SK-N-SH treated with all-trans-retinoic acid at 6 μM for 48 hours (cell line): ENCODE data around the gene TM7SF2.

Source experiments
- ARNTL ChIP-seq: fragments of 450-650 bp; formaldehyde crosslinking; IDR thresholded peaks from 2 replicates; pipeline ENCODE4 v1.5.0; 2020; ENCODE audit warnings: low read depth, mild to moderate bottlenecking, moderate library complexity, borderline replicate concordance
- BACH2 ChIP-seq: fragments of 250-450 bp; sonication (Bioruptor Pico); IDR thresholded peaks from 2 replicates; pipeline ENCODE4 v1.9.0; 2021; ENCODE audit warnings: mild to moderate bottlenecking, borderline replicate concordance
- CREB5 ChIP-seq: fragments of 250-450 bp; sonication (Bioruptor Pico); IDR thresholded peaks from 2 replicates; pipeline ENCODE4 v1.5.1; 2020; ENCODE audit warnings: low read depth, mild to moderate bottlenecking, moderate library complexity
- ISL1 ChIP-seq: fragments of 250-450 bp; sonication (Bioruptor Pico); IDR thresholded peaks from 2 replicates; pipeline ENCODE4 v2.1.2; 2022; ENCODE audit warnings: mild to moderate bottlenecking, moderate library complexity
- OSR1 ChIP-seq: fragments of 250-450 bp; sonication (Bioruptor Pico); IDR thresholded peaks from 2 replicates; pipeline ENCODE4 v1.8.0; 2022; ENCODE audit warnings: moderate library complexity, mild to moderate bottlenecking, inconsistent platforms
- RARB ChIP-seq: fragments of 250-450 bp; sonication (Bioruptor Pico); IDR thresholded peaks from 2 replicates; pipeline ENCODE4 v1.8.0; 2021; ENCODE audit warnings: mild to moderate bottlenecking, moderate library complexity
- SNAI2 ChIP-seq: fragments of 250-450 bp; sonication (Bioruptor Pico); IDR thresholded peaks from 2 replicates; pipeline ENCODE4 v1.5.0; 2020; ENCODE audit warnings: mild to moderate bottlenecking, moderate library complexity
- TCF4 ChIP-seq: fragments of 250-450 bp; sonication (Bioruptor Pico); IDR thresholded peaks from 2 replicates; pipeline ENCODE4 v1.8.0; 2021; ENCODE audit warnings: mild to moderate bottlenecking, moderate library complexity, borderline replicate concordance
- ZFP30 ChIP-seq: fragments of 450-650 bp; formaldehyde crosslinking; IDR thresholded peaks from 2 replicates; pipeline ENCODE4 v1.5.0; 2022; ENCODE audit warnings: mild to moderate bottlenecking, moderate library complexity
- ZNF565 ChIP-seq: fragments of 450-650 bp; formaldehyde crosslinking; conservative IDR thresholded peaks from 2 replicates; pipeline ENCODE4 v1.5.0; 2020; ENCODE audit warnings: low read depth, mild to moderate bottlenecking, moderate library complexity
- ZNF70 ChIP-seq: fragments of 450-650 bp; formaldehyde crosslinking; IDR thresholded peaks from 2 replicates; pipeline ENCODE4 v1.5.0; 2020; ENCODE audit warnings: mild to moderate bottlenecking, moderate library complexity
- ZNF8 ChIP-seq: fragments of 450-650 bp; formaldehyde crosslinking; IDR thresholded peaks from 2 replicates; pipeline ENCODE4 v1.5.0; 2020; ENCODE audit warnings: mild to moderate bottlenecking, moderate library complexity
- TF ChIP-seq, protein P1 (sequence below): fragments of 250-450 bp; sonication (Bioruptor Pico); IDR thresholded peaks from 2 replicates; pipeline ENCODE4 v1.5.1; 2021; ENCODE audit warnings: mild to moderate bottlenecking, moderate library complexity
- TF ChIP-seq, protein P2 (sequence below): fragments of 250-450 bp; sonication (Bioruptor Pico); IDR thresholded peaks from 2 replicates; pipeline ENCODE4 v1.8.0; 2021; ENCODE audit warnings: low read depth, mild to moderate bottlenecking, moderate library complexity, borderline replicate concordance

GRCh38 chr11:65120831-65121230, 9.2 kb downstream of the TM7SF2 start:
- TF ChIP-seq ZNF8 (CRISPR knock-in tag) (no peak), RARB (no peak), BACH2 (CRISPR knock-in tag) (no peak), ZNF565 (CRISPR knock-in tag) (no peak), OSR1 (CRISPR knock-in tag) (no peak), TCF4 (CRISPR knock-in tag) (no peak), ZNF70 (CRISPR knock-in tag) (no peak), CREB5 (CRISPR knock-in tag) (no peak), ISL1 (CRISPR knock-in tag) (no peak), ZFP30 (no peak), ARNTL (CRISPR knock-in tag) (no peak), SNAI2 (CRISPR knock-in tag) (no peak)
- TF ChIP-seq, protein P1, sequence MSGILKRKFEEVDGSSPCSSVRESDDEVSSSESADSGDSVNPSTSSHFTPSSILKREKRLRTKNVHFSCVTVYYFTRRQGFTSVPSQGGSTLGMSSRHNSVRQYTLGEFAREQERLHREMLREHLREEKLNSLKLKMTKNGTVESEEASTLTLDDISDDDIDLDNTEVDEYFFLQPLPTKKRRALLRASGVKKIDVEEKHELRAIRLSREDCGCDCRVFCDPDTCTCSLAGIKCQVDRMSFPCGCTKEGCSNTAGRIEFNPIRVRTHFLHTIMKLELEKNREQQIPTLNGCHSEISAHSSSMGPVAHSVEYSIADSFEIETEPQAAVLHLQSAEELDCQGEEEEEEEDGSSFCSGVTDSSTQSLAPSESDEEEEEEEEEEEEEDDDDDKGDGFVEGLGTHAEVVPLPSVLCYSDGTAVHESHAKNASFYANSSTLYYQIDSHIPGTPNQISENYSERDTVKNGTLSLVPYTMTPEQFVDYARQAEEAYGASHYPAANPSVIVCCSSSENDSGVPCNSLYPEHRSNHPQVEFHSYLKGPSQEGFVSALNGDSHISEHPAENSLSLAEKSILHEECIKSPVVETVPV (CRISPR knock-in tag), result no peak
- TF ChIP-seq, protein P2, sequence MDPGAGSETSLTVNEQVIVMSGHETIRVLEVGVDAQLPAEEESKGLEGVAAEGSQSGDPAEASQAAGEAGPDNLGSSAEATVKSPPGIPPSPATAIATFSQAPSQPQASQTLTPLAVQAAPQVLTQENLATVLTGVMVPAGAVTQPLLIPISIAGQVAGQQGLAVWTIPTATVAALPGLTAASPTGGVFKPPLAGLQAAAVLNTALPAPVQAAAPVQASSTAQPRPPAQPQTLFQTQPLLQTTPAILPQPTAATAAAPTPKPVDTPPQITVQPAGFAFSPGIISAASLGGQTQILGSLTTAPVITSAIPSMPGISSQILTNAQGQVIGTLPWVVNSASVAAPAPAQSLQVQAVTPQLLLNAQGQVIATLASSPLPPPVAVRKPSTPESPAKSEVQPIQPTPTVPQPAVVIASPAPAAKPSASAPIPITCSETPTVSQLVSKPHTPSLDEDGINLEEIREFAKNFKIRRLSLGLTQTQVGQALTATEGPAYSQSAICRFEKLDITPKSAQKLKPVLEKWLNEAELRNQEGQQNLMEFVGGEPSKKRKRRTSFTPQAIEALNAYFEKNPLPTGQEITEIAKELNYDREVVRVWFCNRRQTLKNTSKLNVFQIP (CRISPR knock-in tag), result no peak
